ENCODE data around the gene ZNF536. TPM values are rescaled to one million over a fixed set of nuclear protein-coding genes. Genes with fewer than 3 reads are reported as not detected.

ZNF536 gene
- total and polyA plus RNA-seq, 10 of the 15 experiments (the other 5 are each of a cell fraction or from before 2014, with no cell fraction given): not detected

GRCh38 chr19:30580673-30581072 lies 208.5 kb downstream of the ZNF536 start:
- Histone ChIP-seq H3K4me2 (ENCODE audit: control insufficient read depth, insufficient read depth) (no peak overlapping the region), H3K27ac (ENCODE audit: control insufficient read depth, insufficient read depth) (no peak overlapping the region), H3K27me3 (replicated peaks in 1 of 2; ENCODE audit: control insufficient read depth in 2 of 2, insufficient read depth in 2 of 2, low read length in 1 of 2) (no peaks in the 10 kb centered on the region), H3K9ac (ENCODE audit: control insufficient read depth, insufficient read depth, low read length) (no peak overlapping the region), H3K36me3 (ENCODE audit: control insufficient read depth in 2 of 2, insufficient read depth in 2 of 2, low read length in 1 of 2) (no peaks in the 10 kb centered on the region), H2AFZ (ENCODE audit: control insufficient read depth, low read depth, low read length) (no peak overlapping the region), H3K4me1 (ENCODE audit: control insufficient read depth, insufficient read depth, low read length) (no peaks in the 10 kb centered on the region), H3K4me3 (no peak overlapping the region), H3K9me3 (replicated peaks; ENCODE audit: control insufficient read depth, insufficient read depth, low read length) (no peaks in the 10 kb centered on the region; the same call in 2 of the 3 replicates), H3K79me2 (ENCODE audit: control insufficient read depth, insufficient read depth, low read length) (no peaks in the 10 kb centered on the region), H4K20me1 (ENCODE audit: control insufficient read depth, insufficient read depth) (no peaks in the 10 kb centered on the region)
- TF ChIP-seq NR2C2 (IDR thresholded peaks at IDR 0.05; ENCODE audit: borderline replicate concordance, control insufficient read depth, insufficient read length, low read depth) (no peak), MYC (IDR thresholded peaks at IDR 0.05; ENCODE audit: insufficient read depth, insufficient read length, insufficient replicate concordance, low read length, severe bottlenecking) (no peak), FOXM1 (IDR thresholded peaks at IDR 0.05; ENCODE audit: low read depth, low read length) (no peak), SIX5 (IDR thresholded peaks at IDR 0.05; ENCODE audit: low read depth, low read length, severe bottlenecking) (no peak), NFYA (IDR thresholded peaks at IDR 0.05; ENCODE audit: borderline replicate concordance, low read depth, low read length) (no peak), USF2 (IDR thresholded peaks at IDR 0.05; ENCODE audit: borderline replicate concordance, low read depth, low read length) (no peak), ZNF274 (IDR thresholded peaks at IDR 0.05; ENCODE audit: insufficient read depth, insufficient read length) (no peak), MTA2 (IDR thresholded peaks at IDR 0.05; ENCODE audit: low read depth) (no peak), MEF2A (IDR thresholded peaks at IDR 0.05; ENCODE audit: insufficient read depth, low read depth, low read length) (no peak), CHD1 (IDR thresholded peaks at IDR 0.05; ENCODE audit: low read depth, low read length) (no peak), NR2F1 (conservative IDR thresholded peaks at IDR 0.05) (no peak), NFIC (IDR thresholded peaks at IDR 0.05; ENCODE audit: low read depth, low read length) (no peak)
- TF ChIP-seq, protein P1, sequence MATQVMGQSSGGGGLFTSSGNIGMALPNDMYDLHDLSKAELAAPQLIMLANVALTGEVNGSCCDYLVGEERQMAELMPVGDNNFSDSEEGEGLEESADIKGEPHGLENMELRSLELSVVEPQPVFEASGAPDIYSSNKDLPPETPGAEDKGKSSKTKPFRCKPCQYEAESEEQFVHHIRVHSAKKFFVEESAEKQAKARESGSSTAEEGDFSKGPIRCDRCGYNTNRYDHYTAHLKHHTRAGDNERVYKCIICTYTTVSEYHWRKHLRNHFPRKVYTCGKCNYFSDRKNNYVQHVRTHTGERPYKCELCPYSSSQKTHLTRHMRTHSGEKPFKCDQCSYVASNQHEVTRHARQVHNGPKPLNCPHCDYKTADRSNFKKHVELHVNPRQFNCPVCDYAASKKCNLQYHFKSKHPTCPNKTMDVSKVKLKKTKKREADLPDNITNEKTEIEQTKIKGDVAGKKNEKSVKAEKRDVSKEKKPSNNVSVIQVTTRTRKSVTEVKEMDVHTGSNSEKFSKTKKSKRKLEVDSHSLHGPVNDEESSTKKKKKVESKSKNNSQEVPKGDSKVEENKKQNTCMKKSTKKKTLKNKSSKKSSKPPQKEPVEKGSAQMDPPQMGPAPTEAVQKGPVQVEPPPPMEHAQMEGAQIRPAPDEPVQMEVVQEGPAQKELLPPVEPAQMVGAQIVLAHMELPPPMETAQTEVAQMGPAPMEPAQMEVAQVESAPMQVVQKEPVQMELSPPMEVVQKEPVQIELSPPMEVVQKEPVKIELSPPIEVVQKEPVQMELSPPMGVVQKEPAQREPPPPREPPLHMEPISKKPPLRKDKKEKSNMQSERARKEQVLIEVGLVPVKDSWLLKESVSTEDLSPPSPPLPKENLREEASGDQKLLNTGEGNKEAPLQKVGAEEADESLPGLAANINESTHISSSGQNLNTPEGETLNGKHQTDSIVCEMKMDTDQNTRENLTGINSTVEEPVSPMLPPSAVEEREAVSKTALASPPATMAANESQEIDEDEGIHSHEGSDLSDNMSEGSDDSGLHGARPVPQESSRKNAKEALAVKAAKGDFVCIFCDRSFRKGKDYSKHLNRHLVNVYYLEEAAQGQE (IDR thresholded peaks at IDR 0.05; ENCODE audit: low read depth, low read length): no peak
- SMC1A ChIA-PET (ENCODE audit: uncharacterized antibody, unreplicated experiment): no interaction called here
- no TSS peak for BruUV-seq (replicated peaks)
- RAD21 ChIA-PET (ENCODE audit: unreplicated experiment): no interaction called here
- no peak for ATAC-seq
- no peak for FAIRE-seq
- POLR2A ChIA-PET: no interaction called here
- DNase-seq (ENCODE audit: low read depth, low spot score): no peak
- in situ Hi-C loops (cut with MboI) (no loop called here), intact Hi-C loops (cut with micrococcal nuclease; ENCODE audit: unreplicated experiment) (no loop called here)
- CTCF ChIA-PET: no interaction called here
- 0% methylated on average over 4 of the region's 4 CpGs for WGBS (ENCODE audit: insufficient coverage, insufficient replicate concordance, low lambda C conversion rate, missing lambda C conversion rate)
